Measurements from ENCODE around the gene TTLL3.
"Not testable (repeated sequence)": the region's sequence is repeated elsewhere in the genome, so short reads cannot be mapped to it uniquely, and the experiment has no call there.

The TTLL3 gene

GRCh38 chr3:9862391-9863057 is 52.5 kb downstream of the TTLL3 start:
- H3K4me3 ChIP-seq (ENCODE audit: low read length) = no peak overlapping the region
- H2AFZ ChIP-seq (ENCODE audit: low read depth, low read length) = no peak overlapping the region
- no peaks in the 10 kb centered on the region for H3K27me3 ChIP-seq (ENCODE audit: low read depth, low read length)
- no peaks in the 10 kb centered on the region for H3K4me1 ChIP-seq (ENCODE audit: low read length)
- H3K9ac ChIP-seq (ENCODE audit: low read length) = no peak overlapping the region
- no peaks in the 10 kb centered on the region for H3K79me2 ChIP-seq (ENCODE audit: low read length)
- no peak for TF ChIP-seq CTCF (IDR thresholded peaks at IDR 0.05; ENCODE audit: low read depth, low read length)
- H4K20me1 ChIP-seq (ENCODE audit: insufficient read depth, low read length) = no peaks in the 10 kb centered on the region
- no peak overlapping the region for H3K27ac ChIP-seq (ENCODE audit: low read length)
- no peaks in the 10 kb centered on the region for H3K36me3 ChIP-seq (replicated peaks; ENCODE audit: low read depth, low read length)
- H3K4me2 ChIP-seq (ENCODE audit: low read length) = no peak overlapping the region
- no peaks in the 10 kb centered on the region for H3K9me3 ChIP-seq (ENCODE audit: insufficient read depth, low read length)

- Histone ChIP-seq H3K27me3 (ENCODE audit: low read depth, low read length) (no peaks in the 10 kb centered on the region), H3K4me3 (ENCODE audit: low read length) (no peak overlapping the region), H3K9ac (ENCODE audit: low read length) (no peak overlapping the region), H3K36me3 (replicated peaks; ENCODE audit: low read depth, low read length) (no peaks in the 10 kb centered on the region), H3K27ac (ENCODE audit: low read length) (no peak overlapping the region), H3K9me3 (ENCODE audit: insufficient read depth, low read length) (no peaks in the 10 kb centered on the region), H3K4me2 (ENCODE audit: low read length) (no peak overlapping the region), H3K4me1 (ENCODE audit: low read length) (no peaks in the 10 kb centered on the region), H4K20me1 (ENCODE audit: insufficient read depth, low read length) (no peaks in the 10 kb centered on the region), H2AFZ (ENCODE audit: low read depth, low read length) (no peak overlapping the region), H3K79me2 (ENCODE audit: low read length) (no peaks in the 10 kb centered on the region)
- no peak for TF ChIP-seq CTCF (IDR thresholded peaks at IDR 0.05; ENCODE audit: low read depth, low read length)
Observed at GRCh38 chr3:9863058-9863772, 53.2 kb downstream of the TTLL3 start.

- no peak for TF ChIP-seq EZH2phosphoT487 (IDR thresholded peaks at IDR 0.05; ENCODE audit: low read depth)
- no peak for TF ChIP-seq CTCF (IDR thresholded peaks at IDR 0.05; ENCODE audit: low read depth, low read length)
- H3K4me3 ChIP-seq (ENCODE audit: low read length) = no peak overlapping the region
Observed at GRCh38 chr3:9864200-9864927, 54.3 kb downstream of the TTLL3 start.

GRCh38 chr3:9865125-9865637 is 55.1 kb downstream of the TTLL3 start:
- not testable (repeated sequence) for H3K4me2 ChIP-seq (ENCODE audit: low read length); H3K79me2 ChIP-seq (ENCODE audit: low read length); H3K36me3 ChIP-seq (replicated peaks; ENCODE audit: low read depth, low read length); H3K4me1 ChIP-seq (ENCODE audit: low read length); H3K9ac ChIP-seq (ENCODE audit: low read length); H3K27me3 ChIP-seq (ENCODE audit: low read depth, low read length); H3K4me3 ChIP-seq (ENCODE audit: low read length); H4K20me1 ChIP-seq (ENCODE audit: insufficient read depth, low read length); H2AFZ ChIP-seq (ENCODE audit: low read depth, low read length); H3K27ac ChIP-seq (ENCODE audit: low read length); H3K9me3 ChIP-seq (ENCODE audit: insufficient read depth, low read length)

More at GRCh38 chr3:9864200-9864927, 54.3 kb downstream of the TTLL3 start:
- Histone ChIP-seq H3K79me2 (ENCODE audit: low read length) (no peaks in the 10 kb centered on the region), H2AFZ (ENCODE audit: low read depth, low read length) (no peak overlapping the region), H3K4me2 (ENCODE audit: low read length) (no peak overlapping the region), H3K36me3 (replicated peaks; ENCODE audit: low read depth, low read length) (no peaks in the 10 kb centered on the region), H3K9me3 (ENCODE audit: insufficient read depth, low read length) (no peaks in the 10 kb centered on the region), H3K27ac (ENCODE audit: low read length) (no peak overlapping the region), H3K9ac (ENCODE audit: low read length) (no peak overlapping the region), H3K27me3 (ENCODE audit: low read depth, low read length) (no peaks in the 10 kb centered on the region), H3K4me1 (ENCODE audit: low read length) (no peaks in the 10 kb centered on the region), H4K20me1 (ENCODE audit: insufficient read depth, low read length) (no peaks in the 10 kb centered on the region)
